H9 (cell line): ENCODE data around the gene ANKFY1. TPM values are rescaled to one million over a fixed set of nuclear protein-coding genes. Genes with fewer than 3 reads are reported as not detected.

Experiments used
- DNase-seq: peaks from one replicate; pipeline ENCODE4 v3.0.0-alpha.2; 2017
- H2AFZ ChIP-seq: one replicate; pipeline ENCODE4 v1.6.1; 2013; ENCODE audit warnings: mild to moderate bottlenecking, low read length, control low read depth, moderate library complexity
- H2AK5ac ChIP-seq: 2 replicates; pipeline ENCODE4 v1.6.1; 2013; ENCODE audit warnings: low read length, control low read depth, mixed read lengths; ENCODE audit not compliant: insufficient read length
- H2BK120ac ChIP-seq: one replicate; pipeline ENCODE4 v1.6.1; 2013; ENCODE audit warnings: low read depth, mild to moderate bottlenecking, low read length, control low read depth, inconsistent platforms; ENCODE audit not compliant: poor library complexity, severe bottlenecking
- H2BK12ac ChIP-seq: 2 replicates; pipeline ENCODE4 v1.6.1; 2013; ENCODE audit warnings: low read length, control low read depth, mixed read lengths, low read depth; ENCODE audit not compliant: insufficient read length
- H2BK15ac ChIP-seq: 2 replicates; pipeline ENCODE4 v1.6.1; 2013; ENCODE audit warnings: low read depth, low read length, control low read depth
- H2BK20ac ChIP-seq: one replicate; pipeline ENCODE4 v1.6.1; 2013; ENCODE audit warnings: low read depth, mild to moderate bottlenecking, low read length, control low read depth, inconsistent platforms; ENCODE audit not compliant: poor library complexity, severe bottlenecking
- H2BK5ac ChIP-seq: 2 replicates; pipeline ENCODE4 v1.6.1; 2013; ENCODE audit warnings: low read length, control low read depth, mixed read lengths; ENCODE audit not compliant: insufficient read length
- H3K14ac ChIP-seq: 2 replicates; pipeline ENCODE4 v1.6.1; 2013; ENCODE audit warnings: low read length, control low read depth; ENCODE audit not compliant: insufficient read depth
- H3K18ac ChIP-seq: 2 replicates; pipeline ENCODE4 v1.6.1; 2013; ENCODE audit warnings: low read depth, mild to moderate bottlenecking, mixed read lengths, low read length, control low read depth; ENCODE audit not compliant: insufficient read length
- H3K23ac ChIP-seq: 2 replicates; pipeline ENCODE4 v1.6.1; 2013; ENCODE audit warnings: low read length, control low read depth, mixed read lengths, low read depth; ENCODE audit not compliant: insufficient read length
- H3K23me2 ChIP-seq: 2 replicates; pipeline ENCODE4 v1.6.1; 2013; ENCODE audit warnings: low read depth, mild to moderate bottlenecking, mixed read lengths, low read length, control low read depth; ENCODE audit not compliant: insufficient read length, poor library complexity, severe bottlenecking
- H3K27ac ChIP-seq: 2 replicates; pipeline ENCODE4 v1.5.1; 2013; ENCODE audit warnings: low read length, control low read depth, mixed read lengths, low read depth; ENCODE audit not compliant: insufficient read length
- H3K27me3 ChIP-seq: 2 replicates; pipeline ENCODE4 v1.6.1; 2013; ENCODE audit warnings: low read length, control low read depth, inconsistent platforms; ENCODE audit not compliant: insufficient read depth
- H3K4ac ChIP-seq: 2 replicates; pipeline ENCODE4 v1.6.1; 2013; ENCODE audit warnings: low read depth, mild to moderate bottlenecking, control low read depth, inconsistent platforms, low read length, moderate library complexity
- H3K4me1 ChIP-seq: 2 replicates; pipeline ENCODE4 v1.6.1; 2013; ENCODE audit warnings: low read length, control low read depth, inconsistent platforms; ENCODE audit not compliant: insufficient read depth
- H3K4me2 ChIP-seq: 2 replicates; pipeline ENCODE4 v1.6.1; 2013; ENCODE audit warnings: low read length, control low read depth, mixed read lengths; ENCODE audit not compliant: insufficient read length, insufficient read depth
- H3K56ac ChIP-seq: 2 replicates; pipeline ENCODE4 v1.6.1; 2013; ENCODE audit warnings: low read depth, mild to moderate bottlenecking, mixed read lengths, low read length, control low read depth; ENCODE audit not compliant: insufficient read length
- H3K79me1 ChIP-seq: 2 replicates; pipeline ENCODE4 v1.6.1; 2013; ENCODE audit warnings: low read depth, mild to moderate bottlenecking, moderate library complexity, low read length, control low read depth, inconsistent platforms; ENCODE audit not compliant: insufficient read depth, poor library complexity, severe bottlenecking
- H3K79me2 ChIP-seq: 2 replicates; pipeline ENCODE4 v1.6.1; 2013; ENCODE audit warnings: low read length, control low read depth, inconsistent platforms; ENCODE audit not compliant: insufficient read depth
- H3K9ac ChIP-seq: 2 replicates; pipeline ENCODE4 v1.6.1; 2013; ENCODE audit warnings: low read length, control low read depth, mixed read lengths; ENCODE audit not compliant: insufficient read length; ENCODE audit errors: extremely low read depth
- H3K9me3 ChIP-seq: one replicate; pipeline ENCODE4 v1.6.1; 2013; ENCODE audit warnings: low read depth, low read length, inconsistent platforms; ENCODE audit not compliant: control insufficient read depth
- H3T11ph ChIP-seq: one replicate; pipeline ENCODE4 v1.6.1; 2013; ENCODE audit warnings: mild to moderate bottlenecking, low read length, control low read depth, inconsistent platforms
- H4K20me1 ChIP-seq: one replicate; pipeline ENCODE4 v1.6.1; 2013; ENCODE audit not compliant: control insufficient read depth, insufficient read length, insufficient read depth
- H4K5ac ChIP-seq: 2 replicates; pipeline ENCODE4 v1.6.1; 2013; ENCODE audit warnings: low read depth, mild to moderate bottlenecking, mixed read lengths, low read length, control low read depth; ENCODE audit not compliant: insufficient read length
- H4K8ac ChIP-seq: replicated peaks from 2 replicates; pipeline ENCODE4 v1.6.1; 2013; ENCODE audit warnings: low read length, control low read depth, mixed read lengths, low read depth; ENCODE audit not compliant: insufficient read length
- H4K91ac ChIP-seq: 2 replicates; pipeline ENCODE4 v1.6.1; 2013; ENCODE audit warnings: low read depth, mild to moderate bottlenecking, moderate library complexity, mixed read lengths, low read length, control low read depth; ENCODE audit not compliant: insufficient read length
- H3K27ac Mint-ChIP-seq, 3 experiments: 2 replicates in 2 of 3; 3 replicates in 1 of 3; pipeline ENCODE4 v1.8.0; 2020 to 2021; ENCODE audit warnings: mixed read lengths in 3 of 3, mild to moderate bottlenecking in 1 of 3, moderate library complexity in 1 of 3
- H3K27me3 Mint-ChIP-seq: 2 replicates; pipeline ENCODE4 v1.8.0; 2021; ENCODE audit warnings: low read depth, mild to moderate bottlenecking, moderate library complexity, mixed read lengths
- H3K36me3 Mint-ChIP-seq, 3 experiments: 2 replicates in 2 of 3; 3 replicates in 1 of 3; pipeline ENCODE4 v1.8.0; 2020 to 2021; ENCODE audit warnings: low read depth in 3 of 3, mixed read lengths in 3 of 3; ENCODE audit not compliant: insufficient read depth in 1 of 3
- H3K4me1 Mint-ChIP-seq, 2 experiments: 2 replicates each; pipeline ENCODE4 v1.8.0; 2020; ENCODE audit warnings: mixed read lengths in 2 of 2
- H3K4me3 Mint-ChIP-seq, 2 experiments: 2 replicates in 1 of 2; 3 replicates in 1 of 2; pipeline ENCODE4 v1.8.0; 2020 to 2021; ENCODE audit warnings: mild to moderate bottlenecking in 2 of 2, mixed read lengths in 2 of 2, moderate library complexity in 1 of 2
- H3K9me3 Mint-ChIP-seq, 2 experiments: 2 replicates in 1 of 2; 3 replicates in 1 of 2; pipeline ENCODE4 v1.8.0; 2020; ENCODE audit warnings: mild to moderate bottlenecking in 2 of 2, mixed read lengths in 2 of 2, moderate library complexity in 1 of 2
- WGBS: extraction: QIAGEN DNeasy Blood & Tissue Kit; methylation state at CpG from one replicate; pipeline ENCODE4 v1.1.7; 2013; ENCODE audit warnings: missing lambda C conversion rate, low lambda C conversion rate, mixed read lengths; ENCODE audit not compliant: insufficient read length; ENCODE audit errors: extremely low coverage; 5-methylcytosine and 5-hydroxymethylcytosine counted together
- total RNA-seq: library from RNA; stranded (reverse); gene quantifications from 2 replicates; pipeline ENCODE4 v1.2.1, GENCODE V29; 2021
- TF ChIP-seq, protein P1 (sequence below): fragments of 200-600 bp; sonication (generic); conservative IDR thresholded peaks from 3 replicates; pipeline ENCODE4 v1.8.0; 2021; ENCODE audit warnings: antibody characterized with exemption, mild to moderate bottlenecking

Gene ANKFY1
- total RNA-seq, 1 experiment from 2014 or later, result 51.9 TPM

DNA sequence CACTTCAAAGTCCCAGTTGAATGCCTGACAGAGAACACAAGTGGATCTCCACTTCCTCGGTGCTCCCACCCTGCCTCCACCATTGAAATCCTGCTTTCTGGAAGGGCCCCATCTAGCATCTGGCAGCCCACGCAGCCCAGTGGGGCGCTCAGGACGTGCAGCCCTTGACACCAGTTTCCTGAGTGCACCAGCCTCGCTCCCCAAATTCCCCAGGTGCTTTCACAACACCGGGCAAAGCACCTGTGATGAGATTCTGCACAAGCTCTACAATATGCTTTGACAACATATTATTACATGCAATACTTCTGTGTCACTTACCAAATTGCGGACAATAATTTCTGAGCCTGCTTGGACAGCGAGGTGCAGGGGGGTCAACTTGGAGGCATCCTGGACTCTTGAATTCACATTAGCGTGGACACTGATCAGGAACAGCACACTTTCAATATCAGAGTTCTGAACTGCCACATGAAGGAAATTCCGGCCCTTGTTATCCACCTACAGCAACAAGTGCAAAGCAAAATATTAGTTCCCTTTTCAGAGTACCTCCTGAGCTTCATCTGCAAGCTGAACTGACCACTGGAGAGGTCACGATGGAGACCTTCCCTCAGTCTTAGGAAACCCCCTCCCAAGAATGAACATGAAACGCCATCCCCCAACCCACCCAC is 86.8 kb downstream of the ANKFY1 start:
- H2AFZ ChIP-seq, result no peak overlapping the region
- H3K4ac ChIP-seq, result no peak overlapping the region
- H3K27ac ChIP-seq, result no peak overlapping the region
- no peaks in the 10 kb centered on the region for H3K23me2 ChIP-seq
- no peak overlapping the region for H3K23ac ChIP-seq
- H3K27me3 ChIP-seq, result no peaks in the 10 kb centered on the region
- H2BK120ac ChIP-seq, result no peak overlapping the region
- H3K18ac ChIP-seq, result no peak overlapping the region
- Mint-ChIP-seq H3K27ac (no peak overlapping the region), H3K4me3 (no peak overlapping the region), H3K27me3 (no peaks in the 10 kb centered on the region), H3K9me3 (no peaks in the 10 kb centered on the region), H3K36me3 (peaks cover 50 to 91% (median 89%) of the 10 kb centered on the region in 3 experiments; a peak in 6 of 7 replicates), H3K4me1 (no peaks in the 10 kb centered on the region)
- no peaks in the 10 kb centered on the region for H3K9me3 ChIP-seq
- H3K4me2 ChIP-seq, result no peak overlapping the region
- no peak overlapping the region for H2BK15ac ChIP-seq
- H2BK20ac ChIP-seq, result no peak overlapping the region
- H2AK5ac ChIP-seq, result no peak overlapping the region
- no peak overlapping the region for H4K8ac ChIP-seq
- H3K4me1 ChIP-seq, result no peaks in the 10 kb centered on the region
- no peak for DNase-seq
- H3K79me2 ChIP-seq, result no peaks in the 10 kb centered on the region
- H3K14ac ChIP-seq, result no peak overlapping the region
- no peaks in the 10 kb centered on the region for H3K79me1 ChIP-seq
- H4K20me1 ChIP-seq, result peaks cover 2% of the 10 kb centered on the region
- H4K91ac ChIP-seq, result no peak overlapping the region
- H2BK5ac ChIP-seq, result no peak overlapping the region
- H3K9ac ChIP-seq, result no peak overlapping the region
- no peak overlapping the region for H3K56ac ChIP-seq
- H2BK12ac ChIP-seq, result no peak overlapping the region
- TF ChIP-seq, protein P1, sequence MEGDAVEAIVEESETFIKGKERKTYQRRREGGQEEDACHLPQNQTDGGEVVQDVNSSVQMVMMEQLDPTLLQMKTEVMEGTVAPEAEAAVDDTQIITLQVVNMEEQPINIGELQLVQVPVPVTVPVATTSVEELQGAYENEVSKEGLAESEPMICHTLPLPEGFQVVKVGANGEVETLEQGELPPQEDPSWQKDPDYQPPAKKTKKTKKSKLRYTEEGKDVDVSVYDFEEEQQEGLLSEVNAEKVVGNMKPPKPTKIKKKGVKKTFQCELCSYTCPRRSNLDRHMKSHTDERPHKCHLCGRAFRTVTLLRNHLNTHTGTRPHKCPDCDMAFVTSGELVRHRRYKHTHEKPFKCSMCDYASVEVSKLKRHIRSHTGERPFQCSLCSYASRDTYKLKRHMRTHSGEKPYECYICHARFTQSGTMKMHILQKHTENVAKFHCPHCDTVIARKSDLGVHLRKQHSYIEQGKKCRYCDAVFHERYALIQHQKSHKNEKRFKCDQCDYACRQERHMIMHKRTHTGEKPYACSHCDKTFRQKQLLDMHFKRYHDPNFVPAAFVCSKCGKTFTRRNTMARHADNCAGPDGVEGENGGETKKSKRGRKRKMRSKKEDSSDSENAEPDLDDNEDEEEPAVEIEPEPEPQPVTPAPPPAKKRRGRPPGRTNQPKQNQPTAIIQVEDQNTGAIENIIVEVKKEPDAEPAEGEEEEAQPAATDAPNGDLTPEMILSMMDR, result no peak
- H3T11ph ChIP-seq, result no peak overlapping the region
- no peak overlapping the region for H4K5ac ChIP-seq
- no CpG with 5 or more reads among the region's 12 CpGs for WGBS
